Hair follicular keratinocyte (primary cell): ENCODE measurements around the gene FAM170A. TPM values are rescaled to one million over a fixed set of nuclear protein-coding genes. Genes with fewer than 3 reads are reported as not detected.

ENCODE experiments used
- total RNA-seq: library from RNA; depleted of rRNA; stranded (reverse); fragments of >200 nt; gene quantifications from 2 replicates; pipeline ENCODE4 v1.2.3, GENCODE V29; 2015

The FAM170A gene
- not detected in 2 replicates for total RNA-seq

GRCh38 chr5:119629339-119629738 lies at the start of gene FAM170A:
TSS of gene FAM170A (plus strand) at chr5:119629558. CDS start at chr5:119629769, 211 bp downstream.

Other genes with a start within 250 kb of the FAM170A start
- gene HSD17B4, start 177.1 kb upstream of the FAM170A start, total RNA-seq = 149 TPM in 2 replicates